ENCODE data around the gene PORCN. TPM values are rescaled to one million over a fixed set of nuclear protein-coding genes. Genes with fewer than 3 reads are reported as not detected.

Gene PORCN
- total RNA-seq, 1 donor from 2014 or later: 9.4 TPM

- TF ChIP-seq, protein P1, sequence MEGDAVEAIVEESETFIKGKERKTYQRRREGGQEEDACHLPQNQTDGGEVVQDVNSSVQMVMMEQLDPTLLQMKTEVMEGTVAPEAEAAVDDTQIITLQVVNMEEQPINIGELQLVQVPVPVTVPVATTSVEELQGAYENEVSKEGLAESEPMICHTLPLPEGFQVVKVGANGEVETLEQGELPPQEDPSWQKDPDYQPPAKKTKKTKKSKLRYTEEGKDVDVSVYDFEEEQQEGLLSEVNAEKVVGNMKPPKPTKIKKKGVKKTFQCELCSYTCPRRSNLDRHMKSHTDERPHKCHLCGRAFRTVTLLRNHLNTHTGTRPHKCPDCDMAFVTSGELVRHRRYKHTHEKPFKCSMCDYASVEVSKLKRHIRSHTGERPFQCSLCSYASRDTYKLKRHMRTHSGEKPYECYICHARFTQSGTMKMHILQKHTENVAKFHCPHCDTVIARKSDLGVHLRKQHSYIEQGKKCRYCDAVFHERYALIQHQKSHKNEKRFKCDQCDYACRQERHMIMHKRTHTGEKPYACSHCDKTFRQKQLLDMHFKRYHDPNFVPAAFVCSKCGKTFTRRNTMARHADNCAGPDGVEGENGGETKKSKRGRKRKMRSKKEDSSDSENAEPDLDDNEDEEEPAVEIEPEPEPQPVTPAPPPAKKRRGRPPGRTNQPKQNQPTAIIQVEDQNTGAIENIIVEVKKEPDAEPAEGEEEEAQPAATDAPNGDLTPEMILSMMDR (IDR thresholded peaks at IDR 0.05; ENCODE audit: unreplicated experiment): no peak
- Mint-ChIP-seq H3K27ac (ENCODE audit: unreplicated experiment) (no peak overlapping the region), H3K4me3 (ENCODE audit: unreplicated experiment) (no peak overlapping the region), H3K36me3 (ENCODE audit: low read depth, unreplicated experiment) (peaks cover 21% of the 10 kb centered on the region), H3K27me3 (ENCODE audit: unreplicated experiment) (no peaks in the 10 kb centered on the region), H3K9me3 (ENCODE audit: unreplicated experiment) (no peaks in the 10 kb centered on the region), H3K4me1 (ENCODE audit: unreplicated experiment) (no peaks in the 10 kb centered on the region)
- DNase-seq (ENCODE audit: low spot score): no peak
Measured at GRCh38 chrX:48531358-48531959, 22.7 kb downstream of the PORCN start.

DNA sequence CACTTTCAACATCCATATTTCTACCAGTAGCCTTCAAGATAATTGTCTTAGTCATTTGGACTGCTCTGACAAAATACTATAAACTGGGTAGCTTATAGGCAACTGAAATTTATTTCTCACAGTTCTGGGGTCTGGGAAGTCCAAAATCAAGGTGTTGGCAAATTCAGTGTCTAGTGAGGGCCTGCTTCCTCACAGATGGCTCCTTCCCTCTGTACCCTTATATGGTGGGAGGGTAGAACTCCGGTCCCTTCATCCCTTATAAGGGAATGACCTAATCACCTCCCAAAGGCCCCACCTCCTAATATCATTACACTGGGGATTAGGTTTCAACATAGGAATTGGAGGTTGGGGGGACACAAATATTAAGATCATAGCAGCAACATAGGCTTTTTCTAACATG, 23.4 kb downstream of the PORCN start:
- peak overlapping the region; percentile 31 for H3K27ac Mint-ChIP-seq (ENCODE audit: unreplicated experiment)
- H3K4me3 Mint-ChIP-seq (ENCODE audit: unreplicated experiment): no peak overlapping the region
- TF ChIP-seq, protein P1 (IDR thresholded peaks at IDR 0.05; ENCODE audit: unreplicated experiment): no peak
- H3K4me1 Mint-ChIP-seq (ENCODE audit: unreplicated experiment): no peaks in the 10 kb centered on the region
- peaks cover 17% of the 10 kb centered on the region for H3K36me3 Mint-ChIP-seq (ENCODE audit: low read depth, unreplicated experiment)
- H3K27me3 Mint-ChIP-seq (ENCODE audit: unreplicated experiment): no peaks in the 10 kb centered on the region
- DNase-seq (ENCODE audit: low spot score): no peak
- no peaks in the 10 kb centered on the region for H3K9me3 Mint-ChIP-seq (ENCODE audit: unreplicated experiment)

GRCh38 chrX:48533165-48533564, 24.4 kb downstream of the PORCN start:
- Mint-ChIP-seq H3K27ac (ENCODE audit: unreplicated experiment) (no peak overlapping the region), H3K27me3 (ENCODE audit: unreplicated experiment) (no peaks in the 10 kb centered on the region)
- TF ChIP-seq, protein P1 (IDR thresholded peaks at IDR 0.05; ENCODE audit: unreplicated experiment): no peak

GRCh38 chrX:48538641-48539344, 30.0 kb downstream of the PORCN start:
- Mint-ChIP-seq H3K4me3 (ENCODE audit: unreplicated experiment) (peak overlapping the region; percentile 62), H3K27me3 (ENCODE audit: unreplicated experiment) (peaks cover 3% of the 10 kb centered on the region), H3K9me3 (ENCODE audit: unreplicated experiment) (no peaks in the 10 kb centered on the region), H3K36me3 (ENCODE audit: low read depth, unreplicated experiment) (peaks cover 5% of the 10 kb centered on the region), H3K27ac (ENCODE audit: unreplicated experiment) (no peak overlapping the region), H3K4me1 (ENCODE audit: unreplicated experiment) (peaks cover 6% of the 10 kb centered on the region)
- no peak for DNase-seq (ENCODE audit: low spot score)
- TF ChIP-seq, protein P1 (IDR thresholded peaks at IDR 0.05; ENCODE audit: unreplicated experiment): no peak

More at GRCh38 chrX:48533165-48533564, 24.4 kb downstream of the PORCN start:
- no peaks in the 10 kb centered on the region for H3K9me3 Mint-ChIP-seq (ENCODE audit: unreplicated experiment)
- H3K4me1 Mint-ChIP-seq (ENCODE audit: unreplicated experiment): no peaks in the 10 kb centered on the region
- H3K36me3 Mint-ChIP-seq (ENCODE audit: low read depth, unreplicated experiment): peaks cover 14% of the 10 kb centered on the region
- no peak for DNase-seq (ENCODE audit: low spot score)
- no peak overlapping the region for H3K4me3 Mint-ChIP-seq (ENCODE audit: unreplicated experiment)
